NCI-H1105 (cell line): ENCODE measurements around the gene SLC6A17.

ENCODE experiments used
- DNase-seq: peaks from one replicate; lab custom pipeline; 2025; lab: John Stamatoyannopoulos, UW

SLC6A17 gene

DNA sequence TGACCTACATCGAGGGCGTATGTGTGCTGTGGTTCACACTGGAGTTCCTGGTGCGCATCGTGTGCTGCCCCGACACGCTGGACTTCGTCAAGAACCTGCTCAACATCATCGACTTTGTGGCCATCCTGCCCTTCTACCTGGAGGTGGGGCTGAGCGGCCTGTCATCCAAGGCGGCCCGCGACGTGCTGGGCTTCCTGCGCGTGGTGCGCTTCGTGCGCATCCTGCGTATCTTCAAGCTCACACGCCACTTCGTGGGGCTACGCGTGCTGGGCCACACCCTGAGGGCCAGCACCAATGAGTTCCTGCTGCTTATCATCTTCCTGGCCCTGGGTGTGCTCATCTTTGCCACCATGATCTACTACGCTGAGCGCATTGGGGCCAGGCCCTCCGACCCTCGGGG lies 72.8 kb downstream of the SLC6A17 start:
- DNase-seq = no peak

DNA sequence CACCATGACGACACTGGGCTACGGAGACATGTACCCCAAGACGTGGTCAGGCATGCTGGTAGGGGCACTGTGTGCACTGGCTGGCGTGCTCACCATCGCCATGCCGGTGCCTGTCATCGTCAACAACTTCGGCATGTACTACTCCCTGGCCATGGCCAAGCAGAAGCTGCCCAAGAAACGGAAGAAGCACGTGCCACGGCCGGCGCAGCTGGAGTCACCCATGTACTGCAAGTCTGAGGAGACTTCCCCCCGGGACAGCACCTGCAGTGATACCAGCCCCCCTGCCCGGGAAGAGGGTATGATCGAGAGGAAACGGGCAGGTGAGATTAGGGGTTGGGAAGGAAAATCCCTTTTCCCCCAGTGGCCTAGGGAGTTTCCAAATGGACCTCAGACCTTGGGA lies 73.3 kb downstream of the SLC6A17 start:
- no peak for DNase-seq

GRCh38 chr1:110224240-110224995 lies 74.1 kb downstream of the SLC6A17 start:
- no peak for DNase-seq

- no peak for DNase-seq
Measured at GRCh38 chr1:110225212-110225611, 74.9 kb downstream of the SLC6A17 start.

- DNase-seq = no peak
Measured at GRCh38 chr1:110225756-110226404, 75.6 kb downstream of the SLC6A17 start.

DNA sequence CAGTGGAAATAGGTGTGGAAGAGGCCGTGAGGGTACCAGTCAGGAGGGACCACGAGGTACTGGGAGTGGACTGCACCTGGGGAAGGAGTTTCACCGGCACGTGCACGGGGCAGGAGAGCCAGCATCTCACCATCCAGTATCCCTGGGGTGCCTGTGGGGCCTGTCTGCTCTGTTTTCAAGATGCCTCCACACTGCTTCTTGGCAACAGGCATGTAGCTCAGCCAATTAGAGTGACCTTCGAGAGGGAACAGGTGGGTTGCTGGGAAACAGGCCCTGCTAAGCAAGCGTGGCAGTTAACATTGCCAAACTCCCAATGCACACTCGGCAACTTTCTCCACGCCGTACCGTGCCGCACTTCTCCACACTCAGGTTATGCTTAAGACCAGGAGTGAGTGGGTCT lies 77.5 kb downstream of the SLC6A17 start:
- DNase-seq = no peak

GRCh38 chr1:110228381-110228780 lies 78.1 kb downstream of the SLC6A17 start:
- DNase-seq = no peak

DNA sequence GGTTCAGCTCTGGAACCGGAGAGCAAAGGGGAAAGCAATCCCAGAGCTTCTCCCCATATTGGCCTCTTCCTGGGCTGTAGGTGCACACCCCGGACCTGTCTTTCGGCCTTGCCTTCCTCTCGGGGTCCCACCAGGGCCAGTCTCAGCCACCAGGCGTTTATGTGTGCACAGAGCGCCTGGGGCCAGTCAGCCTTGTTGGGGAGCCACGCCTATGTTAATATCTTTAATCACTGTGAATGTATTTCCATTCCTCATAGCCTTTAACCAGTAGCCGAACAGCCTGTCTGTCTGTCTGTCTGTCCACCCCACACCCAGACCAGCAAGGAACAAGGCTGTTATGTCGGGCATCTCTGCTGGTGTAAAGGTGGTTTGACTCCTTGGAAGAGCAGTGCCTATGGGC lies 78.6 kb downstream of the SLC6A17 start:
- DNase-seq = no peak

- peak; percentile 59 for DNase-seq
Measured at GRCh38 chr1:110229348-110230001, 79.2 kb downstream of the SLC6A17 start.

- DNase-seq = no peak
Measured at GRCh38 chr1:110230381-110231199, 80.3 kb downstream of the SLC6A17 start.

DNA sequence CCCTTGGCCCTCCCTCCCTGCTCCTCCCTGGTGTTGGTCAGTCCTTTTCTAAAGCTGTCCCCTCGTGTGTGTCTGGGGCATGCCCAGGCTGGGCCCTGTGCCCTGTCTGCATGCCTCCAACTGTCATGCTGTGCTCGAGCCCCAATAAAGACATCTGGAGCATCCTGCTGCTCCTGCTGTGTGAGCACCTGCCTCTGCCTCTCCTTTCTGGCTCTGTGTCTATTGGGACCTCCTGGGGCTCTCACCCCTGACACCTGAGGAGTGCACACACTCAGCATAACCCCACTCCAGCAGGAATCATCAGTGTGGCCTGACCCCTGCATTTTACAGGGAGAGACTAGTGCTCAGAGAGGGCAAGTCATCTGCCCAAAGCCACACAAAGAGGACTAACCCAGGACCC lies 83.6 kb downstream of the SLC6A17 start:
- no peak for DNase-seq

GRCh38 chr1:110234691-110235090 lies 84.4 kb downstream of the SLC6A17 start:
- DNase-seq = no peak

- no peak for DNase-seq
Measured at GRCh38 chr1:110235181-110235833, 85.0 kb downstream of the SLC6A17 start.

DNA sequence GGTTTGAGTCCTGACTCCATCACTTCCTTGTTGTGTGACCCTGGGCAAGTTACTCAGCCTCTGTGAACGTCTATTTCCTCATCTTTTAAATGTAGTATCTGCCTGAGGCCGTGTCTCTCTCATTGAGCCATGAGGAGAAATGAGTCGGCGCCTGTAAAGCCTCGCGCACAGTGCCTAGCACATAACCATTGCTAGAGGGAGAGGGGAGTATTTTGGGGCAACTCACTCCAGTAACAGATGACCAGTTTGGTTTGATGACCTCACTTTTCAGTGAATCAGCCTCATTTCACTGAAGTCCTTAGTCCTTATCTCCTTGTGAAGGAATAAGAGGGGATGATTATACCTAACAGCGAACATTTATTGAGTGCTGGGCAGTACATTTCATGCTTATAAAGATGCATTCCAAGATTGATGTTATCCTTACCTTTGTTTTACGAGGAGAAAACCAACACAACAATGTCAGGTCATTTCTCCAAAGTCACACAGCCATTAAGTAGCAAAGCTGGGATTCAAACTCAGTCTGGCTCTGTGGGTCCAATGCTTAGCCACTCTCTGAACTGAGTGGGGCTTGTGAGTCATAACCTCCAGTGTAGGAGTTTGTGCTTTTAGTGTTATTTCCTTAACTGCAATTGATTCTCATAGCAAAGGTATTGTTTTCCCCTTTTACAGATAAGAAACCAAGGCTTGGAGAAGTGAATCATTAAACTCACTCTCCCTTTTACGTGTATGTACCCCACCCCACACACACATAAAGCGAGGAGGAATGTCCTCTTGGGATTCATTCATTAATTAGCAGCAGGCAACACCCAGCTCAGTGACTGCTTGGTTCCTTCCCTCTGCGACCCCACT lies 85.8 kb downstream of the SLC6A17 start:
- DNase-seq = no peak

DNA sequence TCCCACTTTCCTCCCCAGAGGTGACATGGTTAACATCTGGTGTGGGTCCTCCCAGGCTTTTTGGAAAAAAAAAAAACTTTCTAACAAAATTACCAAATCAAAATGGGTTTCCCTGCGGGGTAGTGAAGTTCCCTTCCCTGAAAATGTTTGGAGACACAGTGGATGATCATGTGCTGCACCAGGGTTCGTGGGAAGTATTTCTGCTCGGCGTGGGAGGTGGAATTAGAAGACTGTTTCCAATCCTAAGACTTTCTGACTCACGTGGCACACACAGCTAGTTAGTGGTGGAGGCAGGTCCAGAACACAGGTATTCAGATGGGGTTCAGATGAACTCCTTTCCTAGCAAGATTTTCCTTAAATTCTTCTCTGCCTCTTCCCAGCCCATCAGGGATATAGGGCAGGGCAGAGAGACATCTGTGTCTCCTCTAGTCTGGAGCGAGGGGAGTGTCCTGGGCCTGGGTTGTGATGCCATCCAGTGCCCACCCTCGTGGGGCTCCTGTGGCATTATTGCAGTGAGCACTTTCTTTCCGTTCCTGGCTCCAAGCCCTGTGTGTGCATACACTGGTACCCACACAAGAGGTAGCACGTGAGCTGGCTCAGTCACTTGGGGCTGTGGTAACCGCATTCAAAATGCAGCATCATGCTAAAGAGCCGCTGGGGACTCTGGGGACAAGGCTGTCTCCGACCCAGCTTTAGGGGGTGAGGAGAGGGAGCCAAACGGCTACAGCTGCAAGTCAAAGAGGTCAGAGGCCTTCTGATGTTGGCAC lies 87.3 kb downstream of the SLC6A17 start:
- no peak for DNase-seq

DNA sequence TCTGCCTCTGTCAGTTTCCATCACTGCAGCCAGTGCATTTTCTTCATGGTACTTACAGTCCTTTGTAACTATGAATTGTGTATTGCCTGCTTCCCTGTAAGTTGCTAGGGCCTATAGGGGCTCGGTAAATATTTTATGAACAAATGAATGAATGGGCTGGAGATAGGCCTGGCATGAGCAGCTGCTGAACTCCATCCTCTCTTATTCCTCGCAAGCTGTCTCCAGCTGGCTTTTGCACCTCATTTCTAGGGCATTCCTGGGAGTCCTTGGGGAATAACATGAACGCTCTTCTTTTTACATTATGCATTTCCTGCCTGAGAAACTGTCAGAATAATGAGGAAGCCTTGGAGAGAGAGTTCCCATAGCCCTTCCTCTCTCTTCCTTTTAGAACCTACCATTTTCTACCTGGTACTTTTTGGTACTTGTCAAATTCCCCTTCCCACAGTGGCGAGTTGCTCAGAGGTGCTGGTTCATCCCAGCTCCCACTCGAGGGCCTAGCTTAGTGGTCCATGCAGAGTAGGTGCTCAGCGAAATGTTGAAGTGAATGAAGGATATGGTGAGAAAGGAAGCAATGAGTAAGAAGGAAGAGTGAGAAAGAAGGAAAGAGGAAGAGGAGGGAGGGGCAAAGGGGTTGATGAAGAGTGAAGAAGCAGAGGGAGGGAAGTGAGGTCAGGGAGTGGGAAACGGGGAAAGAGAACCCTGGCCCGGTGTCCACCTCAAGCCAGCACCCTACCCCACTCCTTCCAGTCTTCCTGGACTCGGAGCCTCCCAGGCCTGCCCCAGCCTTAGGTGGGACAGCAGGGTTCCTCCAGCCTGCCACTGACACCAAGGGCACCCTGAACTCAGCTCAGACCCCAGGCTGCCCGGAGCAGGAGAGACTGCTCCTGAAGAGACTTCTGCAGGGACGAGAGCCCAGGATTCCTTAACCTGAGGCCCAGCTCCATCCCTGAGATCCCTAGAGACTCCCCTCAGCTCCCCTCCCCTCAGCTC lies 89.4 kb downstream of the SLC6A17 start:
- DNase-seq = no peak

- peak; percentile 30 for DNase-seq
Measured at GRCh38 chr1:110240476-110241210, 90.3 kb downstream of the SLC6A17 start.

- DNase-seq = no peak
Measured at GRCh38 chr1:110241516-110241915, 91.2 kb downstream of the SLC6A17 start.
